GM20431 (cell line): ENCODE results near the gene CPEB2.

Experiments used
- in situ Hi-C: fragments of 300-500 bp; cut with MseI, MboI; formaldehyde crosslinking; loops from one replicate; pipeline ENCODE4 v1.15.0; 2020; ENCODE audit warnings: low sequenced_read_pairs; ENCODE audit not compliant: unreplicated experiment

Gene CPEB2

DNA sequence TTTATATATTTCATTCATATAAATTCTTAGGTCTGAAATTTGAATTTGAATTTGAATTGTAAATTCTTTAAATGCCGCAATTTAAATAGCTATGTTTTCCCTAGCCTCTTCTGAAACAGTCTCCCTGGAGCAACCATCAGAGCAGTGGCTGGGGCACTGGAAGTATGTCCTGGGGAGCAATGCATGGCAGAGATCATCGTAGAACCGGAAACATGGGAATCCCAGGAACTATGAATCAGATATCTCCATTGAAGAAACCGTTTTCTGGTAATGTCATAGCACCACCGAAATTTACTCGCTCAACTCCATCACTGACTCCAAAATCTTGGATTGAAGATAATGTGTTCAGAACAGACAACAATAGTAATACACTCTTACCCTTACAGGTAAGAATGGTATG, 4.9 kb downstream of the CPEB2 start:
- in situ Hi-C loops = no loop called here

- in situ Hi-C loops = no loop called here
Measured at GRCh38 chr4:15010038-15010585, 7.8 kb downstream of the CPEB2 start.

- in situ Hi-C loops = no loop called here
Measured at GRCh38 chr4:15011166-15011565, 8.9 kb downstream of the CPEB2 start.

DNA sequence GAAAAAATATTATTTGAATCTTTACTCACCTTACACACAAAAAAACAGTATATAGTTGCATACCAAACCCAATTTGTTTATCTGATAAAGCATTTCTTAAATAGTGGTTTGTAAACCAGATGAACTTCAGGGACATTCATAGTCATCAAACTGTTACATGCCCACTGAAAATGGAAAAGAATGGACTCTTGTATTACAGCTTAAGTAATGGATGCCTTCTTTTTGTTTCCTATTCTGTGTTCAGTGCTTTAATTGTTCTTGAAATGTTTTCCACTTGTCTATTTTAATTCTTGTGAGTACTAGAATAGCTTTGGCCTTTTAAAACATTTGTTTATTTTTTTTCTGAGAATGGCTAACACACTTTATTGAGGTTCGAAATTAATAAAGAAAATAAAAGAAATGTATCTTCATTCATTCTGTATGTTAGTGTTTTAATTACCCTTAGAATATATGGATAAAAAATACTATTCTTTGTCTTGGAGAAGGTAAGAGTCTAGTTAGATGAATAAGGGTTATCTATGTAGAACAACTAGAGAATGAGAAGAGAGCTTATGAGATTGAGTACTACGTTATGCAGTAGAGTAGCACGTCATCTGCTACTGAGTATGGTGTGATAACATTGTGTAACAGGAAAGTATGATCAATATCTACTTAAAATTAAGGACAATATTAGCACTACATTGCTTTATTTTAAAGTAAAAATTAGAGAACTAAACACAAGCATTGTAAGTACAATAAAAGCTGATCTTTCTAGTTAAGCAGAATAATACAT, 9.9 kb downstream of the CPEB2 start:
- in situ Hi-C loops = no loop called here

GRCh38 chr4:15013585-15013984, 11.3 kb downstream of the CPEB2 start:
- in situ Hi-C loops = no loop called here

- in situ Hi-C loops = no loop called here
Measured at GRCh38 chr4:15015170-15015569, 12.9 kb downstream of the CPEB2 start.

GRCh38 chr4:15018361-15018760, 16.1 kb downstream of the CPEB2 start:
- in situ Hi-C loops = no loop called here

DNA sequence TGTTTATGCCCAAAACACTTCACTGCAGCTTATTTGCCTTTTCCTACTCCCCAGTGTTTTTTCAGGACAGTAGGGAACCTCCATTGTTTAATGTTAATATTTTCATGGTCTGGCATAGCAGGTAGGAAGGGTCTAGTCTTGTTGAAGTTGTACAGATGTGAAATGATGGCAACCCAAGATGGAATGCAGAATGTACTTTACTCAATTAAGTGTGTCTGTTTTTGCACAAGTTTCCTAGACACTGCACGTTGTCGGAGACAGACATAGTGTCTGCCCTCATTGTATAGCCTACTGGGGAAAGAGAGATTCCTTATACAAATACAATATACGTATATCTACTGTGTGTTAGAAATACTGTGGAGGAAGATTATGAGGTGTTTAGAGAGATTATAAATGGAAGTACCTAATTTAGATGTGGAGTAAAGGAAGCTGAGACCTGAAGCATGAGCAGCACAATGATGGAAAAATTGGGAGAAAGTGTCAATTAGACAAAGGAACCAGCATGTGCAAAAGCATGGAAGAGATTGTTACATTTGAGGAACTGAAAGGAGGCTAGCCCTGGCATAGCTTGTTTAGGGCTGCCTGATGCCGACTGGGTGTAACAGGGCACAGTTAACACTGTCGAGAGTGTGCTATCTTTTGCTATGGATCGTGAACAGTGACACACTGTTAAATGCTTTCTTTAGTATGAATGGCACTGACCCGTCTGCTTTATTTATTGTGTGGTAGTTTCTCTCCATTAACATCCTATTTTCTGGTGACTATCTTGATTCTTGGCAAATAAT, 18.4 kb downstream of the CPEB2 start:
- in situ Hi-C loops = no loop called here

DNA sequence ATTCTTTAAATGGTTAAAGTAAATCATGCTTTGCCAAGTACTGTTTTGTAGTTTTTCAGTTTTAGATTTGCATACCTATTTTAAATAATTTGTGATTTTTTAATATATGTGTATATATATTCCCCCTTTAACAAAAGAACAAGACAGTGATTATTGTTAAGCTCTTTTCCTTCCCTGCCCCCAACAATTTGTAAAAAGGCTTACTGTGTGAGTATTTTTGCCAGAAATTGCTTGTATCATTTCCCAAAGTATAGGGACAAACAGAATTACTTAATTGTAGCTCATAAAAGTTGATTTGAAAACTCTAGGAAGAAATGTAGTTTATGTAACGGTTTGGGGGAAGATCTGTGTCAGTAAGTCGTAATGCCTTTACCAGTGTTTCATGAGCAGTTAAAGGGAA, 19.0 kb downstream of the CPEB2 start:
- in situ Hi-C loops = no loop called here

DNA sequence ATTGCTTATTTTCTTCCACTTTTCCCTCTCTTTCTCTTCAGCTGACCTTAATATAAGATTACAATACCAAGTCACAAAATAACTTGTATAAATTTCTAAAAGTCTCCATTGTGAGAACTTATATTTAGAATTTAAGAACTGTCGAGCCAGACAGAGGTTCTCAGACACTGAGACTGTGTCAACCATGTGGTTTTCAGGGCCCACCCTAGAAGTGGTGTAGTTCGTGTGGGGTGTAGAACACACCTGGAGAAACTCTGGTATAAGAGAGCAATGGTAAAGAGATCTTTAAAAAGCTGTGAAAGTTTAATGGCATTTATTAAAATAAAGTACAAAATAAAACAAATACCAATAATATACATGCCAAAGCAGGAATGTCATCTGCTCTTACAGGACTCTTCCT, 19.7 kb downstream of the CPEB2 start:
- in situ Hi-C loops = no loop called here

DNA sequence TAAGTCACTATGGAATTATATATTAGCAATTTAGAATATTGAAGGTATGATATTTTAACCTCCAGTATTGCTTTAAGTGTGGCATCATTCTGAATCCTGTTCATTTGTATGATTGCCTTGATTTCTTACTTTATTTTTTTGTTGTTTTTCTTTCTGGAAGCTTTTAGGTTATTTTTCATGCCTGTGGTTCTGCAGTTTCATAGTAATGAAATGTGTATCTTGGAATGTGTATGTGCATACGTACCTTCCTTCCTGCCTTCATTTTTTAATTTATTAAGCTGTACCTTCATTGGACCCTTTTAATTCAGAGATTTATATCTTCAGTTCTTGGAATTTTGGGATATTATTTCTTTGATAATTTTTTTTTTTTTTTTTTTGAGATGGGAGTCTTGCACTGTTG, 22.1 kb downstream of the CPEB2 start:
- in situ Hi-C loops = no loop called here

- in situ Hi-C loops = no loop called here
Measured at GRCh38 chr4:15025693-15026092, 23.4 kb downstream of the CPEB2 start.

- in situ Hi-C loops = no loop called here
Measured at GRCh38 chr4:15027921-15028435, 25.7 kb downstream of the CPEB2 start.

DNA sequence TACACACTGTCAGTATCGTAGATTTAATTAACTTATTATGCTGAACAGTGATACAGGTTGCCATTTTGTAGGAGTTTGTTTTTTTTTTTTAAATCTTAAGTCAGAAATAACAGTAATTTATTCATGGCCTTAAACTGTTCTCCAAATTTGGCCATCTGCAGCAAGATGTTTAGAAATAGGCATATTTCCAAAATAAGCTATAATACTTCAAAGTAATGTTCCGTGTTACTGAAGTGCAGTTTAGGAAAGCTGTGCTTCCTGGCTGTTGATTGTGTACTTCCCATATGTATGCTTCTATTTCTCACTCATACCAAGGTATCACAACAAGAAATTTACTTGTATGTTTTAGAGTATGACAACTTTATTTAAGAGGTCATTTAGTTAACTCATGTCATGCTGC, 28.9 kb downstream of the CPEB2 start:
- in situ Hi-C loops = no loop called here

- in situ Hi-C loops = no loop called here
Measured at GRCh38 chr4:15031993-15032675, 29.9 kb downstream of the CPEB2 start.

- in situ Hi-C loops = no loop called here
Measured at GRCh38 chr4:15034071-15034764, 31.9 kb downstream of the CPEB2 start.

DNA sequence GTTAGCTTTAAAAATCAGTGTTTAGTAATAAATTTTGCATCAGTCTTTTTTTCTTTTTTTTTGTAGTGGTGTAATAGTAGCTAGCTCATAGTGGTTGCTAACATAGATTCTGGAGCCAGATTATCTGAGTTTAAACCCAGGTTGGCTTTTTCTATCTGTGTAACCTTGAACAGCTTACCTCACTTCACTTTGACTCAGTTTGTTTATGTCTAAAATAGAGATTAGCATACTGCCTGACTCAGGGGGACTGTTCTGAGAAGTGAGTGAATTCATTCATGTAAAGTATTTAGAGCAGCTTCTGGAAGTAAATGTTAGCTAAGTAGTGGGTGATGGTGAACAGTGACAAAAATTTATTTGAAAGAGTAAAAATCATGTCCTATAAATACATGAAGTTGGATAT, 32.9 kb downstream of the CPEB2 start:
- in situ Hi-C loops = no loop called here

DNA sequence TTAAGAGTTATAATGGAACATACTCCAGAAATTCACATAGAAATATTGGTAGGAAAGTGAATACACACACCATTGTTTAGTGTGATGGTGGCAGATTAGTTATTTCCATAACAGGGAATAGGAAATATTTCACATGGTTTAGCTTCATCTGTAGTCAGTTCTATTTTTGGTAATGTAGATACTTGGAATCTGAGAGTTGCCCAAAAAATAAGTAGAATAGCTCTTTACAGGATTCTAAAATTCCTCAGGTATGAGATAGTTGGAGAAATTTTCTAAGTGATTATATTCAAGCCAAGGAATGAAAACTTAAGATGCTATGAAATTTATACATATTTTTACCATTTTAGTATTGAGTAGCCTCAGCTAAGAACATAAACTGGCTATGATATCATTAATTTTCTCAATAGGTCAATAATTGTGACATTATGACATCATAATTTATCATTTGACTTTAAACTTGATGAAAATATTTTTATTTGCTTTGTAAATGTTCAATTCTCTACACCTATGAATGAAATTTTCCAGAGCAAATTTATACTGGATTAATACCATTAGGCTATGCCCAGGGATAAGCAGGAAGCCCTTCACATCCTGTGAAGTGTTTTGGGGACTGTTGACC, 35.8 kb downstream of the CPEB2 start:
- in situ Hi-C loops = no loop called here

GRCh38 chr4:15040916-15041463, 38.7 kb downstream of the CPEB2 start:
- in situ Hi-C loops = no loop called here
